ENCODE measurements around the gene ALOX5AP. TPM values are rescaled to one million over a fixed set of nuclear protein-coding genes. Genes with fewer than 3 reads are reported as not detected.

ALOX5AP gene
- polyA plus RNA-seq, 6 donors from 2014 or later = 312 to 603 (median 416) TPM

DNA sequence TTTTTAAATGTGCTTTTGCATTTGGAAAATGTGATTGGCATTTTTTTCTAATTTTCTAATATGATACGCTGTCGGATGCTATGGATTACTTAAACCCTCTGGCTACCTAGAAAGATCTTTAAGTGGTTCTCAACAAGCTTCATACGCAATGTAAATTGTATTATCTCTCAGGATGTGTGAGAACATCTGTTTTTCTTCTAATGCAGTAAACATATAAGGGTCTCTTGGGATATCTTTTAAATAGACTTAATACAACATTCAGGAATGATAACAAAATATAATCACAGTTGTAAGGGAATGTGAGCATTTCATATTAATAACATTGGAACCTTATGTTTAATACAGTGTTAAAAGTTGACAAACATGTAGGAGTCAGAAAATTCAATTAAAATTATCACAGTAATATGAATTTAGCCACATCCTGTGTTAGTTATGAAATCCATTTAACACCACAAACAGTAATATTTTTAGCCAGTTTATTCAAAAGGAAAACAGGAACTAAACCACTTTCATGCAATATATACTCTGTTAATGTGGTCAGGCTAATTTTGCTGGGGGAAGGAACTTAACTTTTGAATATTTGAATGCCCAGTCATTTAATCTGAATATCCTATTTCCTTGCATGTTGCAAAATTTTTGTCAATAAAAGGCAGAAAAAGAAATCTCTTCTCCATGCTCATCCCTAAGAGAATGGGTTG is 15.0 kb upstream of the ALOX5AP start:
- H3K4me3 Mint-ChIP-seq = peak overlapping the region; percentile 10 to 84 (median 70)
- ATAC-seq (ENCODE audit: low read depth in 2 of 2) (peak; percentile 83 to 86), DNase-seq (peak; percentile 38)
- H3K27me3 Mint-ChIP-seq = no peaks in the 10 kb centered on the region
- peaks cover 0 to 4% (median 0%) of the 10 kb centered on the region in 7 donors for H3K9me3 Mint-ChIP-seq
- no peaks in the 10 kb centered on the region for H3K36me3 Mint-ChIP-seq
- peaks cover 39 to 55% (median 49%) of the 10 kb centered on the region in 3 donors for H3K4me1 Mint-ChIP-seq
- H3K27ac Mint-ChIP-seq = peak overlapping the region in 4 of 6 donors; percentile 7 to 59 (median 30)

DNA sequence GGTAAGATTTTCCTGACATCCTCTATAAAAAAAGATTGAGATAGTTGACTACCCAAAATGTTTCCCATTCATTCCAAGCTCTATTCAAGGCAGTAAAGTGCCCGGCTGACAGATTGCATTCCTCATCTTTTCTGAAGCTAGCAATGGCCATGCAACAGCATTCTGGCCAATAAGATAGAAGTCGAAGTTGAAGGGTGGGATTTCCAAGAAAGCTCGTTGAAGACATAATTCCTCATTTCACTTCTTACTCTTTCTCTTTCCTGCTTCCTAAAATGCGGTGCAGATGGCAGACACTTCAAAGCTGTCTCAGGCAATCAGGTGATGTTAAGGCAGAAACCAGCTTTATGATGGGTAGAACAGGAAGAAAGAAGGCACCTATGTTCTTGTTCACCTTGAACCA is 13.4 kb upstream of the ALOX5AP start:
- Mint-ChIP-seq H3K36me3 (no peaks in the 10 kb centered on the region), H3K9me3 (peaks cover 0 to 4% (median 0%) of the 10 kb centered on the region in 7 donors), H3K4me1 (peaks cover 39 to 55% (median 48%) of the 10 kb centered on the region in 3 donors), H3K4me3 (peak overlapping the region in 3 of 8 donors; percentile 10 to 84 (median 68)), H3K27me3 (no peaks in the 10 kb centered on the region), H3K27ac (peak overlapping the region in 2 of 6 donors; percentile 28 to 34)
- DNase-seq (no peak), ATAC-seq (ENCODE audit: low read depth in 2 of 2) (no peak)

DNA sequence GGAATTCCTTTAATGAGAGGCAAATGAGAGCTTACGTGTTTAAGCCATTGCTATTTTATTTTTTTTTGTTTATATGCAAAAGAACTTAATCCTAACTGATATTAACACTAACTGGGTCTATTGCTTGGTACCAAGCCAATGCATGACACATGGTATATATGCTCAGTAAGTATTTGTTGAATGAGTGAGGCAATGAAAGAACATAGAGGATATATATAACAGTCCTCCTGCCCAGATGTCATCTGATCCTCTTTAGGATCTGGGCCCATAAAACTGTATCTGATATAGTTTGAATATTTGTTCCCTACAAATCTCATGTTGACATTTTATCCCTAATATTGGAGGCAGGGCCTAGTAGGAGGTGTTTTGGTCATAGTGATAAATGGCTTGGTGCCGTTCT is 13.0 kb upstream of the ALOX5AP start:
- DNase-seq (no peak), ATAC-seq (ENCODE audit: low read depth in 2 of 2) (no peak)
- no peaks in the 10 kb centered on the region for H3K36me3 Mint-ChIP-seq
- peaks cover 0 to 4% (median 0%) of the 10 kb centered on the region in 7 donors for H3K9me3 Mint-ChIP-seq
- peak overlapping the region in 1 of 8 donors; percentile 28 for H3K4me3 Mint-ChIP-seq
- H3K27me3 Mint-ChIP-seq = no peaks in the 10 kb centered on the region
- H3K27ac Mint-ChIP-seq = peak overlapping the region in 2 of 6 donors; percentile 22 to 34
- peaks cover 39 to 54% (median 48%) of the 10 kb centered on the region in 3 donors for H3K4me1 Mint-ChIP-seq

DNA sequence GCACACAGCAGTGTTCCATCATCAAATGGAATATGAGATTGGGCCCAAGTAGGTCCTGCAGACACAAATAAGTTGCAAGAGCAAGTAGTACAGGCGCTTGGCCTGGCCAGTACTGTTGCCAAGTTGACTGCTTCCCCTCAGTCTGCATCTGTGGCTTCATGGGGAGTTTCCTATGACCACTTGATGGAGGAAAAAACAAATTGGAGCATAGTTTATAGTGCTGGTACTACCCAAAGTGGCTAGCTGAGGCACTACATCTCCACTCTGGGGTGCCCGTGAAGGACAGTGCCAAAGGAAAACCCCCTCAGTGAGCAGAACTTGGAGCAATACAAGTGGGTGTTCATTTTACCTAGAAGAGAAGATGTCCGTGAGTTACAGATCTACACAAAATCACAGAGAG is 10.6 kb upstream of the ALOX5AP start:
- no peak for ATAC-seq (ENCODE audit: low read depth in 2 of 2)
- Mint-ChIP-seq H3K4me1 (peaks cover 24 to 37% (median 30%) of the 10 kb centered on the region in 3 donors), H3K27ac (peak overlapping the region in 1 of 6 donors; percentile 61), H3K9me3 (peaks cover 0 to 4% (median 0%) of the 10 kb centered on the region in 7 donors), H3K27me3 (no peaks in the 10 kb centered on the region), H3K36me3 (no peaks in the 10 kb centered on the region), H3K4me3 (no peak overlapping the region)
- no peak for DNase-seq

DNA sequence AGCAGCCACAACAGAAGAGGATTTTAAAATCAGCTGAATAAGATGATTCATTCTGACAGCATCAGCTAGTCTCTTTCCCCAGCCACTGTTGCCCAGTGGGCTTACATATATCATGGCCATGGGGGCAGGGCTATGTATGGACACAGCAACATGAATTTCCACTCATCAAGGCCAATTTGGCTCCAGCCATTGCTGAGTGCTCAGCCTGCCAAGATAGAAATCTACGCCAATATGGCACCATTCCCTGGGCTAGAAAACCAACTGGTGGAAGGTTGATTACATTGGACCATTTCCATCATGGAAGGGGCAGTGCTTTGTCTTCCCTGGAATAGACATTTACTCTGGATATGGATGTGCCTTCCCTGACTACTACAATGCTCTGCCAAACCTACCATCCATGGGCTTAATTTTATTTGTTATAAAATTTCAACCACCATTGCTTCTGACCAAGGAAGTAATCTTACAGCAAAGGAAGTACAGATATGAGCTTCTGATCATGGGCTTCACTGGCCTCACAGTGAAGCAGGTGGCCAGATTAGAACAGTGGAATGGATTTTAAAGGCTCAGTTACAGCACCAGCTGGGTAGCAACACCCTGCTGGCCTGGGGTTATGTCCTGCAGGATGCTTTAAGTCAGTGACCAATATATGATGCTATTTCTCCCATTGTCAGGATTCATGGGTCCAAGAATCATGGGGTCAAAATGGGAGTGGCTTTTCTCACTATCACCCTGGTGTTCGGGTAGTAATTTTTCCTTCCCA is 9.8 kb upstream of the ALOX5AP start:
- no peak for ATAC-seq (ENCODE audit: low read depth in 2 of 2)
- no peaks in the 10 kb centered on the region for H3K27me3 Mint-ChIP-seq
- H3K36me3 Mint-ChIP-seq = no peaks in the 10 kb centered on the region
- peaks cover 0 to 4% (median 0%) of the 10 kb centered on the region in 7 donors for H3K9me3 Mint-ChIP-seq
- peaks cover 19 to 30% (median 23%) of the 10 kb centered on the region in 3 donors for H3K4me1 Mint-ChIP-seq
- peak overlapping the region in 1 of 8 donors; percentile 18 for H3K4me3 Mint-ChIP-seq
- H3K27ac Mint-ChIP-seq = peak overlapping the region in 2 of 6 donors; percentile 61 to 62
- DNase-seq = no peak

DNA sequence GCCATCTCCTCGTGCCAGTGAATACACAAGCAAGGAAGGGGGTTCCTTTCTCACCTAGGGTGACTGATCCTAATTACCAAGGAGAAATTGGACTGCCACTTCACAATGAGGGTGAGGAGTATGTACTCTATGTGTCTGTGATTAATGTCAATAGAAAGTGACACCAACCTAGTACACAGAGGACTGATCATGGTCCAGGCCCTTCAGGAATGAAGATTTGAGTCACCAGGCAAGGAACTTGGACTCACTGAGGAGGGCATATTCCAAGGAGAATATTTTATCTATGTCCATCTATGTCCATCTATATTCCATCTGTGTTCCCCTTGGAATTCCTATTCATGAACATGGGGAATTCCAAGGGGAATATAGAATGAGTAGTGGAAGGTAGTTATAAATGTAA is 9.2 kb upstream of the ALOX5AP start:
- Mint-ChIP-seq H3K4me3 (no peak overlapping the region), H3K9me3 (peaks cover 0 to 4% (median 0%) of the 10 kb centered on the region in 7 donors), H3K4me1 (peaks cover 12 to 23% (median 16%) of the 10 kb centered on the region in 3 donors), H3K27me3 (no peaks in the 10 kb centered on the region), H3K27ac (no peak overlapping the region), H3K36me3 (no peaks in the 10 kb centered on the region)
- no peak for DNase-seq
- ATAC-seq (ENCODE audit: low read depth in 2 of 2) = no peak

DNA sequence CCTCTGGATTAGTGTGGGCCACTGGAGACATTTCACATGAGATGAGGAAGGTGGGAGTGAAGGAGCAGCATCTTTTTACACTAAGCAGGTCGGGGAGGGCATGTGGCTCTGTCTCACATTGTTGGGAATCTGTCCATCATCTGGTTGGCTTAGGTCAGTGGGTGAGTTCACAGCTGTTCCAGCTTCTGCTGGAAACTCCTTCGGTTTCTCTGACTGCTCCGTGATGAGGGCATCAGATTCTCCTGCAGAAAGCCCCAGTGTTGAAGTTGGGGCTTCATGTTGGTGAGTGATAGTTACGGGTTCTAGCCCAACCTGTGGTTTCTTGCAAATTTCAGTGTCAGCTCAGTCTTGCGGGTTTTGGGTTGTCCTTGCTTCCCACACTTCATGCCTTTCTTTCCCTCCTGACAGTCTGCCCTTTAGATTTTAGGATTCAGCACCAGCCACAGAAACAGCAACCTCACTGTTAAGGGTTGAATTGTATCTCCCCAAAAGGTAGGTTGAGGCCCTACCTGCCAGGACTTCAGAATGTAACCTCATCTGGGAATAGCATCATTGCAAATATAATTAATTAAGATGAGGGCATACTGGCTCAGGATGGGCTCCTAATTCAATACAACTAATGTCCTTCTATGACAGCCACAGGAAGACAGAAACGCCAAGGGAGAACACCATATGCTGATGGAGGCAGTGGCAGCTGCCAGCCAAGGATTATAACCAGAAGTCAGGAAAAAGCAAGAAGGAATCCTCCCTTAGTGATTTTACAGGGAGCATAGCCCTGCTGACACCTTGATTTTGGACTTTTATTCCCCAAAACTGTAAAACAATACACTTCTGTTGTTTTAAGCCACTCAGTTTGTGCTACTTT is 7.6 kb upstream of the ALOX5AP start:
- H3K36me3 Mint-ChIP-seq = no peaks in the 10 kb centered on the region
- peak overlapping the region in 1 of 6 donors; percentile 67 for H3K27ac Mint-ChIP-seq
- peaks cover 0 to 4% (median 0%) of the 10 kb centered on the region in 7 donors for H3K9me3 Mint-ChIP-seq
- DNase-seq (no peak), ATAC-seq (ENCODE audit: low read depth in 2 of 2) (no peak)
- H3K4me1 Mint-ChIP-seq = peaks cover 3 to 8% (median 7%) of the 10 kb centered on the region in 3 donors
- H3K27me3 Mint-ChIP-seq = no peaks in the 10 kb centered on the region
- H3K4me3 Mint-ChIP-seq = no peak overlapping the region

DNA sequence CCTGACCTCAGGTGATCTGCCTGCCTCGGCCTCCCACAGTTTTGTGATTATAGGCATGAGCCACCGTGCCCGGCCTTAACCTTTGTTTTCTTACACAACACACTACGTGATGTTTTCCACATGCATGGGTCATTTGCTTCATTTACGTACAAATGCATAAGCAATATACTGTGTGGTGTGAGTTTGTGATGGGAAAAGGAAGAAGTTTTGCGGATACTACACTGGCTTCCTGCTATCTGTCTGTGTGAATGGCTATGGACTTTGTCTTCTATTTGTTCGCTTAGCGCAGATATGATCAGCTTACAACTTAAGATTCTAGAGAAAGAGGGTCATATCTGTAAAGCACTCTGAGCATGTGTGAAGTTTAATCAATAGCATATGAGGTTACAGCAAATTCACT is 5.5 kb upstream of the ALOX5AP start:
- Mint-ChIP-seq H3K9me3 (peaks cover 0 to 3% (median 0%) of the 10 kb centered on the region in 7 donors), H3K36me3 (no peaks in the 10 kb centered on the region), H3K27ac (no peak overlapping the region)

DNA sequence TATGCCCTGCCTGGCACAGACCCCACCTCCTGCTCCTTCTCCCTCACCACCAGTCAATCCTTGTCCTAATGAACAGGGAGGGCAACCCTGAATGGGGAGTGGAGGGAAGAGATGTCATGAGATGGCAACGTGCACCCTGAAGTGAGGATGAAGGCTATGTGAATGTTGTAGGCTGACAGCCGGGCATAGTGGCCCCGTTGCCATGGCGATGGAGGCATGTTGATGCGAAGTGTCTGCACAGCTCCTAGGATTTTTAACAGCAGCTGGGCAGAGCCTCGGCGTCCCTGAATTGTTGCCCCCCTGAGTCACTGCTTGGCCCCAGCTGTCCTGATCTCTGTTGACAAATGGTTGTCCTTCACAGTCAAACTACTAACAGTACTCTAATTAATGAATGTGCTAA is 4.8 kb upstream of the ALOX5AP start:
- ATAC-seq (ENCODE audit: low read depth in 2 of 2) (no peak), DNase-seq (no peak)
- no peaks in the 10 kb centered on the region for H3K9me3 Mint-ChIP-seq
- peaks cover 16 to 26% (median 20%) of the 10 kb centered on the region in 3 donors for H3K4me1 Mint-ChIP-seq
- no peaks in the 10 kb centered on the region for H3K27me3 Mint-ChIP-seq
- no peaks in the 10 kb centered on the region for H3K36me3 Mint-ChIP-seq
- H3K27ac Mint-ChIP-seq = no peak overlapping the region
- no peak overlapping the region for H3K4me3 Mint-ChIP-seq

More for the DNA sequence above, 5.5 kb upstream of the ALOX5AP start:
- no peak for DNase-seq
- ATAC-seq (ENCODE audit: low read depth in 2 of 2) = no peak
- Mint-ChIP-seq H3K4me1 (peaks cover 8 to 20% (median 12%) of the 10 kb centered on the region in 3 donors), H3K27me3 (no peaks in the 10 kb centered on the region), H3K4me3 (no peak overlapping the region)

DNA sequence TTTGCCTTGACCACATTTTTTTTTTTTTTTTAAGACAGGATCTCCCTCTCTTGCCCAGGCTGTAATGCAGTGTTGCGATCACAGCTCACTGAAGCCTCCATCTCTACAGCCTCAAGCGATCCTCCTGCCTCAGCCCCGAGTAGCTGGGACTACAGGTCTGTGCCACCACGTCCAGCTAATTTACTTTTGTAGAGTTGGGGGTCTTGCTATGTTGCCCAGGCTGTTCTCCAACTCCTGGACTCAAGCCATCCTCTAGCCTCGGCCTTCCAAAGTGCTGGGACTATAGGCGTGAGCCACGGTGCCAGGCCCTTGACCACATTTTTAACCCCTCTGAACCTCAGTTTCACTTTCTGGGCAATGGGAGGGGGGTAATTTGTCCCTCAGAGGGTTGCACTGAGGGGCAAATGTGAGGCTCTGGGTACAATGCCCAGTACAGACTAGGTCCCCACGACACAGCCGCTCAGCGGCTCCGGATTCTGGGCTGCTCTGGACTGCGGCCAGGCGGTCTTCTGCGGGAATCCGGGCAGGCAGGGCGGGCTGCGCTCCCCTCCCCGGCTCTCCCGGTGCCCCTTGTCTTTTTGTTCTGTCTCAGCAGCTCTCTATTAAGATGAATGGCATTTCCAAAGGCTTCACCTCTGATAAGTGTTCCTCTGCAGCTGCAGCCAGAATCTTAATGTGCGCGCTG is 3.8 kb upstream of the ALOX5AP start:
- Mint-ChIP-seq H3K36me3 (no peaks in the 10 kb centered on the region), H3K4me1 (peaks cover 24 to 29% (median 28%) of the 10 kb centered on the region in 3 donors), H3K4me3 (no peak overlapping the region), H3K27me3 (no peaks in the 10 kb centered on the region), H3K9me3 (no peaks in the 10 kb centered on the region), H3K27ac (peak overlapping the region in 1 of 6 donors; percentile 32)
- ATAC-seq (ENCODE audit: low read depth in 2 of 2) (no peak), DNase-seq (no peak)

DNA sequence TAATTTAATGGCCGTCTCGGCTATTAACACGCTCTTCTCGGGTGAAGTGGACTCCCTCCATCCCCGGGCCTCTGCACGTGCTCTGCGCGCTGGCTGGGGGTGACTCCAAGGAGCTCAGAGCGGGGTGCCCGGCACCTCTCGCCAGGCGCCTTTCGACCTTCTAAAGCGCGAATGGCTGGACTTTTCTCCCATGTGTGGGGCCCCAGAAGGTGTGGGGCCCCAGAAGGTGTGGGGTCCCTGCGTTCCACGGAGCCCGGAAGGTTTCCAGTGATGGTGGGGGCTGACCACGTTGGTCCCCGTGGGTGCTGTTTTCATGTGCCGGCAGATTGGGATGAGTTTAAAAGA is 3.3 kb upstream of the ALOX5AP start:
- peaks cover 29 to 33% (median 32%) of the 10 kb centered on the region in 3 donors for H3K4me1 Mint-ChIP-seq
- H3K4me3 Mint-ChIP-seq = peak overlapping the region in 1 of 8 donors; percentile 33
- no peaks in the 10 kb centered on the region for H3K9me3 Mint-ChIP-seq
- no peaks in the 10 kb centered on the region for H3K36me3 Mint-ChIP-seq
- no peak overlapping the region for H3K27ac Mint-ChIP-seq
- DNase-seq (no peak), ATAC-seq (ENCODE audit: low read depth in 2 of 2) (no peak)
- no peaks in the 10 kb centered on the region for H3K27me3 Mint-ChIP-seq

DNA sequence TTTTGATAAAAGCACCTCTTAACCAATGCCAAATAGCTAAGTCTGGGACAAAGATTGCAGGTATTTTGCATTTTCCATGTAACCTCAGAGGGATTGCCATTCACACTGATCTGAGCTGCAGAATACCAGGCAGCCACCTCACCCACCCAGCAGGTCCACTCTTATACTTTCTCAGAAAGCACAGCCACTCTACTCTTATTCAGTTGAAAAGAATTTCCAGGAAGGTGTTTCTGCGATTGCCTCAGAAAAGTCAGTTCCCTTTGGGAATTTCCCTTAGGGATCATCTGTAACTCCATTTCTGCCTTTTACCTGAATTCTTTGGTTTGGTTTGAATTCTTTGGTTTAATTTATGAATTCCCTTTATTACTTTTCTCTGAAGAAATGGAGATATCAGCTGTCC is 904 bp upstream of the ALOX5AP start:
- Mint-ChIP-seq H3K27me3 (no peaks in the 10 kb centered on the region), H3K36me3 (no peaks in the 10 kb centered on the region), H3K4me3 (peak overlapping the region; percentile 87 to 100 (median 96)), H3K4me1 (peaks cover 53 to 58% (median 55%) of the 10 kb centered on the region in 3 donors), H3K27ac (peak overlapping the region; percentile 87 to 97 (median 94)), H3K9me3 (no peaks in the 10 kb centered on the region)
- ATAC-seq (ENCODE audit: low read depth in 2 of 2) (no peak), DNase-seq (no peak)

DNA sequence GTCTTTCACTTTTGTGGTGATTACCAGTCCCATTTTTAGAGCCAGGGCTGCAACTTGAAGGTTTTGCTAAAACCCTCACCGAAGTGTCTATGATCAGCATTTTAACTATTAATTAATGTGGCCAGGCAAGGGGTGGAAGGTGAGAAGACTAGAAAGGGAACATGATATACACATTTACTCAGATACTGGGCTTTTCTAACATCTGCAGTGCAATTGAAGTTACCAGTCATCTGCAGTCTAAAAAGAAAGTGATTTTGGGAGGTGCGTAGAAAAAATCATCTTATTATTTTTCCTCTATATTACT is 481 bp downstream of the ALOX5AP start:
- no peaks in the 10 kb centered on the region for H3K27me3 Mint-ChIP-seq
- H3K36me3 Mint-ChIP-seq = peaks cover 8 to 10% of the 10 kb centered on the region in 2 donors
- H3K4me1 Mint-ChIP-seq = peaks cover 67 to 71% (median 67%) of the 10 kb centered on the region in 3 donors
- no peaks in the 10 kb centered on the region for H3K9me3 Mint-ChIP-seq
- H3K4me3 Mint-ChIP-seq = peak overlapping the region; percentile 87 to 100 (median 96)
- ATAC-seq (ENCODE audit: low read depth in 2 of 2) = no peak
- DNase-seq = no peak
- peak overlapping the region; percentile 75 to 97 (median 92) for H3K27ac Mint-ChIP-seq

All from naive B cell (primary cell).